H1 (cell line): ENCODE data around the gene SAG.

ENCODE experiments used
- CBX5 ChIP-seq: fragments of 300-800, 300-1000 bp; sonication (generic); IDR thresholded peaks from 2 replicates; pipeline ENCODE4 v1.7.1; 2016; ENCODE audit warnings: antibody characterized with exemption, low read length, low read depth
- EZH2 ChIP-seq: fragments of 200-600 bp; sonication (generic); IDR thresholded peaks from 2 replicates; pipeline ENCODE4 v1.7.1; 2012; ENCODE audit warnings: low read depth, mild to moderate bottlenecking, moderate library complexity, low read length, inconsistent platforms; ENCODE audit not compliant: severe bottlenecking
- HDAC6 ChIP-seq: IDR thresholded peaks from one replicate; pipeline ENCODE4 v1.7.1; 2012; ENCODE audit warnings: low read depth, mild to moderate bottlenecking, inconsistent platforms, low read length, moderate library complexity
- MAFK ChIP-seq: IDR thresholded peaks from 2 replicates; pipeline ENCODE4 v1.6.1; 2012; ENCODE audit warnings: low read depth, mild to moderate bottlenecking, improper control_type of control experiment, low read length
- POU5F1 ChIP-seq: IDR thresholded peaks from 2 replicates; pipeline ENCODE4 v1.6.1; 2011; ENCODE audit warnings: low read depth, mild to moderate bottlenecking, low read length, moderate library complexity
- RAD21 ChIP-seq, 2 experiments: IDR thresholded peaks in 1 of 2; conservative IDR thresholded peaks in 1 of 2; 2 replicates each; pipeline ENCODE4 v1.6.1; 2011; ENCODE audit warnings: low read depth in 2 of 2, low read length in 2 of 2, improper control_type of control experiment in 1 of 2, inconsistent platforms in 1 of 2, mild to moderate bottlenecking in 1 of 2, moderate library complexity in 1 of 2
- RBBP5 ChIP-seq: IDR thresholded peaks from 2 replicates; pipeline ENCODE4 v1.7.1; 2012; ENCODE audit warnings: low read depth, mild to moderate bottlenecking, inconsistent platforms, low read length, moderate library complexity, borderline replicate concordance
- TAF1 ChIP-seq: IDR thresholded peaks from 2 replicates; pipeline ENCODE4 v1.6.1; 2011; ENCODE audit warnings: mild to moderate bottlenecking, low read depth, low read length
- YY1 ChIP-seq: IDR thresholded peaks from 2 replicates; pipeline ENCODE4 v1.6.1; 2011; ENCODE audit warnings: low read depth, mild to moderate bottlenecking, low read length
- ZNF274 ChIP-seq: IDR thresholded peaks from 2 replicates; pipeline ENCODE4 v1.7.0; 2012; ENCODE audit warnings: low read length, borderline replicate concordance; ENCODE audit errors: extremely low read depth
- TF ChIP-seq, protein P1 (sequence below), 3 experiments: IDR thresholded peaks; 1 replicate in 2 of 3; 2 replicates in 1 of 3; pipeline versions ENCODE4 v1.5.1 to v1.6.1; 2011; ENCODE audit warnings: low read length in 3 of 3, mild to moderate bottlenecking in 3 of 3, inconsistent platforms in 2 of 3, low read depth in 1 of 3, moderate library complexity in 1 of 3; ENCODE audit not compliant: insufficient read depth in 1 of 3; ENCODE audit errors: control extremely low read depth in 1 of 3
- TF ChIP-seq, protein P2 (sequence below): IDR thresholded peaks from 2 replicates; pipeline ENCODE4 v1.6.1; 2012; ENCODE audit warnings: low read length, inconsistent platforms

DNA sequence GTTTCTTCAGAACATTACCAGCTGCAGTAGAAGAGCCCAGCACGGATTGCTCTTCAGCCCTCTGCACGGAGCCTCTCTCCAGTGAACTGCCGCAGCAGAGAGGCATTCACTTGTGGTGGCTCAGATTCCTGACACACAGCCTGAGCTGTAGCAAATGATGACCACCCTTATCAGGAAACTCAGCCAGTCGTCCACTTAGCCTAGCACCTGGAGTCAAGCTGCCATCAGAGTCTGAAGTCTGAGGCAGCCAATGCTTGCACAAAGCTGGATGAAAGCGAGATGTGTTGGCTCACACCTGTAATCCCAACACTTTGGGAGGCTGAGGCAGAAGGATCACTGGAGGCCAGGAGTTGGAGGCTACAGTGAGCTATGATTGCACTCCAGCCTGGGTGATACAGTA, 11.7 kb upstream of the SAG start:
- no peak for TF ChIP-seq POU5F1
- TF ChIP-seq RAD21 (IDR thresholded peaks at IDR 0.05 in 1 of 2, conservative IDR thresholded peaks at IDR 0.05 in 1 of 2; ENCODE audit: low read depth in 2 of 2, low read length in 2 of 2), result no peak
- TF ChIP-seq RBBP5, result no peak
- TF ChIP-seq YY1, result no peak
- TF ChIP-seq ZNF274, result no peak
- no peak for TF ChIP-seq CBX5
- TF ChIP-seq MAFK, result no peak
- TF ChIP-seq, protein P1, sequence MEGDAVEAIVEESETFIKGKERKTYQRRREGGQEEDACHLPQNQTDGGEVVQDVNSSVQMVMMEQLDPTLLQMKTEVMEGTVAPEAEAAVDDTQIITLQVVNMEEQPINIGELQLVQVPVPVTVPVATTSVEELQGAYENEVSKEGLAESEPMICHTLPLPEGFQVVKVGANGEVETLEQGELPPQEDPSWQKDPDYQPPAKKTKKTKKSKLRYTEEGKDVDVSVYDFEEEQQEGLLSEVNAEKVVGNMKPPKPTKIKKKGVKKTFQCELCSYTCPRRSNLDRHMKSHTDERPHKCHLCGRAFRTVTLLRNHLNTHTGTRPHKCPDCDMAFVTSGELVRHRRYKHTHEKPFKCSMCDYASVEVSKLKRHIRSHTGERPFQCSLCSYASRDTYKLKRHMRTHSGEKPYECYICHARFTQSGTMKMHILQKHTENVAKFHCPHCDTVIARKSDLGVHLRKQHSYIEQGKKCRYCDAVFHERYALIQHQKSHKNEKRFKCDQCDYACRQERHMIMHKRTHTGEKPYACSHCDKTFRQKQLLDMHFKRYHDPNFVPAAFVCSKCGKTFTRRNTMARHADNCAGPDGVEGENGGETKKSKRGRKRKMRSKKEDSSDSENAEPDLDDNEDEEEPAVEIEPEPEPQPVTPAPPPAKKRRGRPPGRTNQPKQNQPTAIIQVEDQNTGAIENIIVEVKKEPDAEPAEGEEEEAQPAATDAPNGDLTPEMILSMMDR (IDR thresholded peaks at IDR 0.05; ENCODE audit: control extremely low read depth in 1 of 3, insufficient read depth in 1 of 3, low read depth in 1 of 3, low read length in 3 of 3), result no peak
- no peak for TF ChIP-seq TAF1
- no peak for TF ChIP-seq EZH2
- TF ChIP-seq HDAC6, result no peak
- TF ChIP-seq, protein P2, sequence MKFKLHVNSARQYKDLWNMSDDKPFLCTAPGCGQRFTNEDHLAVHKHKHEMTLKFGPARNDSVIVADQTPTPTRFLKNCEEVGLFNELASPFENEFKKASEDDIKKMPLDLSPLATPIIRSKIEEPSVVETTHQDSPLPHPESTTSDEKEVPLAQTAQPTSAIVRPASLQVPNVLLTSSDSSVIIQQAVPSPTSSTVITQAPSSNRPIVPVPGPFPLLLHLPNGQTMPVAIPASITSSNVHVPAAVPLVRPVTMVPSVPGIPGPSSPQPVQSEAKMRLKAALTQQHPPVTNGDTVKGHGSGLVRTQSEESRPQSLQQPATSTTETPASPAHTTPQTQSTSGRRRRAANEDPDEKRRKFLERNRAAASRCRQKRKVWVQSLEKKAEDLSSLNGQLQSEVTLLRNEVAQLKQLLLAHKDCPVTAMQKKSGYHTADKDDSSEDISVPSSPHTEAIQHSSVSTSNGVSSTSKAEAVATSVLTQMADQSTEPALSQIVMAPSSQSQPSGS, result no peak
